ENCODE results near the gene PTPRK. TPM values are rescaled to one million over a fixed set of nuclear protein-coding genes. Genes with fewer than 3 reads are reported as not detected.

PTPRK gene
- total RNA-seq, 1 experiment from 2014 or later = 31.9 TPM

- no peaks in the 10 kb centered on the region; the same call in 1 of the 2 replicates for H3K4me1 ChIP-seq (replicated peaks)
- no peaks in the 10 kb centered on the region for H3K27me3 ChIP-seq (replicated peaks)
- H3K4me3 ChIP-seq = peak overlapping the region; percentile 43
- peak overlapping the region; percentile 56 for H3K27ac ChIP-seq
- DNase-seq (ENCODE audit: low read depth in 1 of 2, low spot score in 2 of 2) = peak; percentile 66 to 72
- no peaks in the 10 kb centered on the region for H3K9me3 ChIP-seq (replicated peaks)
- peaks cover 4% of the 10 kb centered on the region; the same call in 1 of the 2 replicates for H3K36me3 ChIP-seq
These were observed 122.4 kb downstream of the PTPRK start for GRCh38 chr6:128397996-128398395.

GRCh38 chr6:128395596-128395995 lies 124.8 kb downstream of the PTPRK start:
- peaks cover 4% of the 10 kb centered on the region; the same call in 1 of the 2 replicates for H3K36me3 ChIP-seq
- no peaks in the 10 kb centered on the region for H3K9me3 ChIP-seq (replicated peaks)
- no peak for DNase-seq (ENCODE audit: low read depth in 1 of 2, low spot score in 2 of 2)
- H3K4me1 ChIP-seq (replicated peaks) = no peaks in the 10 kb centered on the region; the same call in 1 of the 2 replicates
- no peak overlapping the region for H3K27ac ChIP-seq
- no peak overlapping the region for H3K4me3 ChIP-seq
- no peaks in the 10 kb centered on the region for H3K27me3 ChIP-seq (replicated peaks)

- no peak for DNase-seq (ENCODE audit: low read depth in 1 of 2, low spot score in 2 of 2)
- H3K27ac ChIP-seq = no peak overlapping the region
- H3K9me3 ChIP-seq (replicated peaks) = no peaks in the 10 kb centered on the region
- no peak overlapping the region for H3K4me3 ChIP-seq
- H3K4me1 ChIP-seq (replicated peaks) = no peaks in the 10 kb centered on the region; the same call in 1 of the 2 replicates
- H3K27me3 ChIP-seq (replicated peaks) = no peaks in the 10 kb centered on the region
- peaks cover 4% of the 10 kb centered on the region; the same call in 1 of the 2 replicates for H3K36me3 ChIP-seq
These were observed 125.2 kb downstream of the PTPRK start for GRCh38 chr6:128395188-128395587.

GRCh38 chr6:128394167-128394566 lies 126.2 kb downstream of the PTPRK start:
- DNase-seq (ENCODE audit: low read depth in 1 of 2, low spot score in 2 of 2) = no peak

GRCh38 chr6:128389820-128390534 lies 130.4 kb downstream of the PTPRK start:
- Histone ChIP-seq H3K27ac (no peak overlapping the region), H3K4me3 (no peak overlapping the region), H3K36me3 (no peaks in the 10 kb centered on the region; the same call in 1 of the 2 replicates), H3K27me3 (replicated peaks) (no peaks in the 10 kb centered on the region), H3K4me1 (replicated peaks) (no peaks in the 10 kb centered on the region), H3K9me3 (replicated peaks) (no peaks in the 10 kb centered on the region)
- no peak for DNase-seq (ENCODE audit: low read depth in 1 of 2, low spot score in 2 of 2)

More at GRCh38 chr6:128394167-128394566, 126.2 kb downstream of the PTPRK start:
- H3K4me3 ChIP-seq = no peak overlapping the region
- no peak overlapping the region for H3K27ac ChIP-seq
- H3K27me3 ChIP-seq (replicated peaks) = no peaks in the 10 kb centered on the region
- no peaks in the 10 kb centered on the region; the same call in 1 of the 2 replicates for H3K4me1 ChIP-seq (replicated peaks)
- H3K9me3 ChIP-seq (replicated peaks) = no peaks in the 10 kb centered on the region
- peaks cover 4% of the 10 kb centered on the region; the same call in 1 of the 2 replicates for H3K36me3 ChIP-seq

GRCh38 chr6:128388380-128388779 lies 132.0 kb downstream of the PTPRK start:
- H3K9me3 ChIP-seq (replicated peaks) = no peaks in the 10 kb centered on the region
- H3K36me3 ChIP-seq = no peaks in the 10 kb centered on the region; the same call in 1 of the 2 replicates
- H3K4me1 ChIP-seq (replicated peaks) = no peaks in the 10 kb centered on the region
- H3K27ac ChIP-seq = no peak overlapping the region
- no peak overlapping the region for H3K4me3 ChIP-seq
- H3K27me3 ChIP-seq (replicated peaks) = no peaks in the 10 kb centered on the region
- DNase-seq (ENCODE audit: low read depth in 1 of 2, low spot score in 2 of 2) = no peak

GRCh38 chr6:128380891-128381290 lies 139.5 kb downstream of the PTPRK start:
- Histone ChIP-seq H3K27me3 (replicated peaks) (no peaks in the 10 kb centered on the region), H3K4me3 (no peak overlapping the region), H3K27ac (no peak overlapping the region), H3K36me3 (no peaks in the 10 kb centered on the region), H3K9me3 (replicated peaks) (0 out of 2 replicates have a peak, but pooled peaks cover 3% of the 10 kb centered on the region), H3K4me1 (replicated peaks) (no peaks in the 10 kb centered on the region)
- DNase-seq (ENCODE audit: low read depth in 1 of 2, low spot score in 2 of 2) = no peak

GRCh38 chr6:128379577-128379976 lies 140.8 kb downstream of the PTPRK start:
- no peak overlapping the region for H3K27ac ChIP-seq
- H3K4me3 ChIP-seq = no peak overlapping the region
- no peaks in the 10 kb centered on the region for H3K27me3 ChIP-seq (replicated peaks)
- DNase-seq (ENCODE audit: low read depth in 1 of 2, low spot score in 2 of 2) = no peak
- H3K4me1 ChIP-seq (replicated peaks) = no peaks in the 10 kb centered on the region
- 0 out of 2 replicates have a peak, but pooled peaks cover 3% of the 10 kb centered on the region for H3K9me3 ChIP-seq (replicated peaks)
- no peaks in the 10 kb centered on the region for H3K36me3 ChIP-seq

- Histone ChIP-seq H3K9me3 (replicated peaks) (0 out of 2 replicates have a peak, but pooled peaks cover 3% of the 10 kb centered on the region), H3K27me3 (replicated peaks) (no peaks in the 10 kb centered on the region), H3K4me3 (no peak overlapping the region), H3K36me3 (no peaks in the 10 kb centered on the region), H3K4me1 (replicated peaks) (no peaks in the 10 kb centered on the region), H3K27ac (no peak overlapping the region)
- DNase-seq (ENCODE audit: low read depth in 1 of 2, low spot score in 2 of 2) = no peak
These were observed 143.4 kb downstream of the PTPRK start for GRCh38 chr6:128376952-128377503.

GRCh38 chr6:128371136-128371535 lies 149.3 kb downstream of the PTPRK start:
- Histone ChIP-seq H3K4me3 (no peak overlapping the region), H3K36me3 (no peaks in the 10 kb centered on the region), H3K27me3 (replicated peaks) (no peaks in the 10 kb centered on the region), H3K4me1 (replicated peaks) (peaks cover 20% of the 10 kb centered on the region), H3K9me3 (replicated peaks) (no peaks in the 10 kb centered on the region), H3K27ac (no peak overlapping the region)
- no peak for DNase-seq (ENCODE audit: low read depth in 1 of 2, low spot score in 2 of 2)

GRCh38 chr6:128370072-128370471 lies 150.3 kb downstream of the PTPRK start:
- Histone ChIP-seq H3K27me3 (replicated peaks) (no peaks in the 10 kb centered on the region), H3K9me3 (replicated peaks) (no peaks in the 10 kb centered on the region), H3K27ac (no peak overlapping the region), H3K36me3 (no peaks in the 10 kb centered on the region), H3K4me1 (replicated peaks) (peaks cover 20% of the 10 kb centered on the region), H3K4me3 (no peak overlapping the region)
- DNase-seq (ENCODE audit: low read depth in 1 of 2, low spot score in 2 of 2) = peak in 1 of 2 experiments; percentile 19

GRCh38 chr6:128368213-128368944 lies 152.0 kb downstream of the PTPRK start:
- H3K9me3 ChIP-seq (replicated peaks) = no peaks in the 10 kb centered on the region
- no peak overlapping the region for H3K4me3 ChIP-seq
- no peaks in the 10 kb centered on the region for H3K27me3 ChIP-seq (replicated peaks)
- peaks cover 20% of the 10 kb centered on the region for H3K4me1 ChIP-seq (replicated peaks)
- H3K27ac ChIP-seq = no peak overlapping the region
- peak in 1 of 2 experiments; percentile 43 for DNase-seq (ENCODE audit: low read depth in 1 of 2, low spot score in 2 of 2)
- H3K36me3 ChIP-seq = no peaks in the 10 kb centered on the region

- Histone ChIP-seq H3K36me3 (no peaks in the 10 kb centered on the region), H3K9me3 (replicated peaks) (no peaks in the 10 kb centered on the region), H3K27me3 (replicated peaks) (no peaks in the 10 kb centered on the region), H3K27ac (no peak overlapping the region), H3K4me1 (replicated peaks) (peaks cover 20% of the 10 kb centered on the region), H3K4me3 (no peak overlapping the region)
- no peak for DNase-seq (ENCODE audit: low read depth in 1 of 2, low spot score in 2 of 2)
These were observed 153.0 kb downstream of the PTPRK start for GRCh38 chr6:128367437-128367836.

Measured in SJSA1 (cell line).